ENCODE data around the gene PPP1R13L.
A peak's percentile ranks its signal among the peaks of the same experiment; 100 is the strongest.

PPP1R13L gene

GRCh38 chr19:45385392-45386221 lies 19.3 kb downstream of the PPP1R13L start:
- TF ChIP-seq CTCF (conservative IDR thresholded peaks at IDR 0.05; ENCODE audit: low read depth) = no peak
- ChIA-PET POLR2A (ENCODE audit: low non-redundant PET) (no interaction called here), CTCF (interaction anchor here (0.6 kb wide), 1 partner anchor 17 kb away, joined by 3 read pairs; no protein-coding TSS in a partner anchor)
- peak overlapping the region; percentile 50 for H3K27ac ChIP-seq
- no peak for DNase-seq (ENCODE audit: low spot score)

- H3K27ac ChIP-seq = peak overlapping the region; percentile 18; the same call in 1 of the 2 replicates
- TF ChIP-seq CTCF (conservative IDR thresholded peaks at IDR 0.05; ENCODE audit: low read depth) = no peak
- no peak for DNase-seq (ENCODE audit: low spot score)
- POLR2A ChIA-PET (ENCODE audit: low non-redundant PET) = no interaction called here
- CTCF ChIA-PET = interaction anchor here (0.6 kb wide), 2 partner anchors 492 to 624 kb away, joined by 3 read pairs; no protein-coding TSS in a partner anchor
These were observed 22.4 kb downstream of the PPP1R13L start for GRCh38 chr19:45382426-45382825.

GRCh38 chr19:45380107-45380506 lies 24.8 kb downstream of the PPP1R13L start:
- no peak for DNase-seq (ENCODE audit: low spot score)
- ChIA-PET POLR2A (ENCODE audit: low non-redundant PET) (no interaction called here), CTCF (no interaction called here)
- no peak for TF ChIP-seq CTCF (conservative IDR thresholded peaks at IDR 0.05; ENCODE audit: low read depth)
- H3K27ac ChIP-seq = peak overlapping the region; percentile 88

- peak; percentile 74 for DNase-seq (ENCODE audit: low spot score)
- CTCF ChIA-PET = no interaction called here
- TF ChIP-seq CTCF (conservative IDR thresholded peaks at IDR 0.05; ENCODE audit: low read depth) = no peak
- H3K27ac ChIP-seq = peak overlapping the region; percentile 88
- POLR2A ChIA-PET (ENCODE audit: low non-redundant PET) = interaction anchor here (0.6 kb wide), 1 partner anchor 26 kb away, joined by 3 read pairs; no protein-coding TSS in a partner anchor
These were observed 28.7 kb downstream of the PPP1R13L start for GRCh38 chr19:45376045-45376724.

GRCh38 chr19:45370410-45371204 lies 34.3 kb downstream of the PPP1R13L start, which contains the start of gene ERCC2:
TSS of gene ERCC2 (minus strand) at chr19:45370573. CDS start at chr19:45370540, 33 bp downstream.
- TF ChIP-seq CTCF (conservative IDR thresholded peaks at IDR 0.05; ENCODE audit: low read depth) = no peak
- POLR2A ChIA-PET (ENCODE audit: low non-redundant PET) = no interaction called here
- H3K27ac ChIP-seq = peak within 1 kb of the TSS; percentile 88
- CTCF ChIA-PET = interaction anchor here (0.6 to 1.3 kb wide), 2 partner anchors 33 to 98 kb away, joined by 3 to 4 read pairs; no protein-coding TSS in a partner anchor
- DNase-seq (ENCODE audit: low spot score) = peak; percentile 100
